IMR-90 (cell line): ENCODE results near the gene SETDB1. TPM values are rescaled to one million over a fixed set of nuclear protein-coding genes. Genes with fewer than 3 reads are reported as not detected.
A peak's percentile ranks its signal among the peaks of the same experiment; 100 is the strongest.

Source experiments
- ATAC-seq: fragments of 200-7000 bp; cut with Tn5 transposase; 2 replicates; pipeline ENCODE4 v1.9.1; 2020; ENCODE audit warnings: low read depth, mild to moderate bottlenecking, moderate library complexity
- BruUV-seq: library from RNA; stranded (reverse); fragments of 400-500 nt; replicated peaks from 2 replicates; lab custom pipeline; 2021; lab: Mats Ljungman, UMichigan
- CTCF ChIA-PET: fragments of 300-600 bp; formaldehyde crosslinking; extraction: SDS; loops from one replicate; lab custom pipeline; 2021; ENCODE audit warnings: antibody characterized with exemption; lab: Yijun Ruan, JAX
- POLR2A ChIA-PET: fragments of 300-600 bp; sonication (Branson Sonifier 250); formaldehyde crosslinking; loops from one replicate; lab custom pipeline; 2022; ENCODE audit warnings: antibody characterized with exemption; ENCODE audit not compliant: unreplicated experiment; lab: Charles Lee
- DNase-seq: peaks from one replicate; pipeline ENCODE4 v3.0.0; 2013
- H2AFZ ChIP-seq: replicated peaks from 2 replicates; pipeline ENCODE3; 2013; ENCODE audit warnings: low read length, mild to moderate bottlenecking; ENCODE audit not compliant: poor library complexity
- H2AK5ac ChIP-seq: 2 replicates; pipeline ENCODE4 v1.6.1; 2013; ENCODE audit warnings: low read depth, low read length, inconsistent platforms
- H2AK9ac ChIP-seq: replicated peaks from 2 replicates; pipeline ENCODE3; 2013; ENCODE audit warnings: mild to moderate bottlenecking, low read depth, low read length, moderate library complexity; ENCODE audit not compliant: poor library complexity
- H2BK120ac ChIP-seq: 2 replicates; pipeline ENCODE4 v1.6.1; 2013; ENCODE audit warnings: low read depth, low read length, inconsistent platforms
- H2BK15ac ChIP-seq: 3 replicates; pipeline ENCODE4 v1.6.1; 2013; ENCODE audit warnings: low read depth, low read length, inconsistent platforms
- H2BK20ac ChIP-seq: 2 replicates; pipeline ENCODE4 v1.6.1; 2013; ENCODE audit warnings: low read depth, mild to moderate bottlenecking, inconsistent platforms, low read length, moderate library complexity
- H2BK5ac ChIP-seq: 2 replicates; pipeline ENCODE4 v1.6.1; 2013; ENCODE audit warnings: mild to moderate bottlenecking, low read depth, low read length, inconsistent platforms; ENCODE audit not compliant: poor library complexity, severe bottlenecking
- H3K14ac ChIP-seq: replicated peaks from 2 replicates; pipeline ENCODE4 v1.6.1; 2013; ENCODE audit warnings: low read depth, low read length, inconsistent platforms
- H3K18ac ChIP-seq: 2 replicates; pipeline ENCODE4 v1.6.1; 2013; ENCODE audit warnings: low read depth, low read length, control low read depth
- H3K23ac ChIP-seq: 2 replicates; pipeline ENCODE4 v1.6.1; 2013; ENCODE audit warnings: low read depth, low read length, inconsistent platforms
- H3K27ac ChIP-seq: 2 replicates; pipeline ENCODE4 v1.5.1; 2013; ENCODE audit warnings: mild to moderate bottlenecking, control low read depth, low read length; ENCODE audit not compliant: insufficient read depth
- H3K27me3 ChIP-seq: 2 replicates; pipeline ENCODE4 v1.6.1; 2013; ENCODE audit warnings: low read length; ENCODE audit not compliant: control insufficient read depth, insufficient read depth
- H3K36me3 ChIP-seq: 2 replicates; pipeline ENCODE4 v1.6.1; 2013; ENCODE audit warnings: low read length, mixed read lengths; ENCODE audit not compliant: control insufficient read depth, insufficient read depth
- H3K4ac ChIP-seq: 2 replicates; pipeline ENCODE4 v1.6.1; 2013; ENCODE audit warnings: low read depth, low read length, inconsistent platforms
- H3K4me1 ChIP-seq: 2 replicates; pipeline ENCODE4 v1.6.1; 2013; ENCODE audit warnings: low read length, mixed read lengths; ENCODE audit not compliant: control insufficient read depth, insufficient read depth
- H3K4me2 ChIP-seq: 2 replicates; pipeline ENCODE4 v1.6.1; 2013; ENCODE audit warnings: low read depth, mild to moderate bottlenecking, control low read depth, low read length, moderate library complexity
- H3K4me3 ChIP-seq: 2 replicates; pipeline ENCODE4 v1.5.1; 2013; ENCODE audit warnings: low read depth, mild to moderate bottlenecking, control low read depth, low read length, moderate library complexity; ENCODE audit not compliant: insufficient read depth
- H3K56ac ChIP-seq: 2 replicates; pipeline ENCODE4 v1.6.1; 2013; ENCODE audit warnings: low read length, inconsistent platforms; ENCODE audit not compliant: insufficient read depth; ENCODE audit errors: extremely low read depth
- H3K79me1 ChIP-seq, 2 experiments: 2 replicates each; pipeline ENCODE4 v1.6.1; 2013; ENCODE audit warnings: low read length in 2 of 2, inconsistent platforms in 1 of 2, low read depth in 1 of 2
- H3K9ac ChIP-seq: 2 replicates; pipeline ENCODE4 v1.6.1; 2013; ENCODE audit warnings: low read depth, low read length, control low read depth
- H3K9me1 ChIP-seq: 2 replicates; pipeline ENCODE4 v1.6.1; 2013; ENCODE audit warnings: low read length, inconsistent platforms; ENCODE audit not compliant: insufficient read depth
- H3K9me3 ChIP-seq: 2 replicates; pipeline ENCODE4 v1.6.1; 2013; ENCODE audit warnings: low read length; ENCODE audit not compliant: control insufficient read depth, insufficient read depth
- H4K20me1 ChIP-seq: 2 replicates; pipeline ENCODE4 v1.6.1; 2013; ENCODE audit warnings: low read length, inconsistent platforms; ENCODE audit not compliant: insufficient read depth
- H4K5ac ChIP-seq: 2 replicates; pipeline ENCODE4 v1.6.1; 2013; ENCODE audit warnings: mild to moderate bottlenecking, low read depth, low read length, control low read depth
- H4K8ac ChIP-seq, 2 experiments: 2 replicates each; pipeline ENCODE4 v1.6.1; 2013; ENCODE audit warnings: low read depth in 2 of 2, low read length in 2 of 2, control low read depth in 1 of 2, inconsistent platforms in 1 of 2
- H4K91ac ChIP-seq: 2 replicates; pipeline ENCODE4 v1.6.1; 2013; ENCODE audit warnings: low read depth, low read length, inconsistent platforms; ENCODE audit not compliant: insufficient read depth
- FOS ChIP-seq: fragments of 150-350 bp; IDR thresholded peaks from 2 replicates; pipeline ENCODE4 v1.6.1; 2016; ENCODE audit warnings: low read depth, low read length
- NFE2L2 ChIP-seq: fragments of 150-350 bp; IDR thresholded peaks from 2 replicates; pipeline ENCODE4 v1.6.1; 2016; ENCODE audit warnings: low read depth, mild to moderate bottlenecking, low read length
- RFX5 ChIP-seq: IDR thresholded peaks from 2 replicates; pipeline ENCODE4 v1.8.0; 2012; ENCODE audit warnings: low read depth, mild to moderate bottlenecking, low read length, moderate library complexity
- WGBS, 2 experiments: methylation state at CpG; one replicate each; pipeline versions ENCODE4 v1.1.5 to v1.1.7; 2013; ENCODE audit warnings: missing lambda C conversion rate in 2 of 2; ENCODE audit not compliant: insufficient read length in 1 of 2; ENCODE audit errors: extremely low coverage in 2 of 2; 5-methylcytosine and 5-hydroxymethylcytosine counted together
- dilution Hi-C: fragments of 300-500 bp; cut with HindIII; formaldehyde crosslinking; loops from one replicate; pipeline ENCODE4 v1.14.3; 2018; ENCODE audit warnings: low sequenced_read_pairs; ENCODE audit not compliant: unreplicated experiment
- in situ Hi-C: fragments of 300-500 bp; cut with MboI; formaldehyde crosslinking; loops from 3 replicates; pipeline ENCODE4 v1.14.3; 2019; ENCODE audit warnings: low sequenced_read_pairs, inconsistent platforms, mixed read lengths
- intact Hi-C: fragments of 100-400 bp; cut with micrococcal nuclease; formaldehyde crosslinking; loops from 2 replicates; pipeline ENCODE4 v1.10.0; 2022
- polyA plus RNA-seq, 3 experiments: library from polyadenylated mRNA; depleted of rRNA; stranded (reverse); fragments of >200 nt; gene quantifications; 2 replicates each; pipeline ENCODE4 v1.2.3, GENCODE V29; 2012; ENCODE audit warnings: low replicate concordance in 1 of 3
- total RNA-seq: library from RNA; depleted of rRNA; stranded (reverse); fragments of >200 nt; gene quantifications from 2 replicates; pipeline ENCODE4 v1.2.3, GENCODE V29; 2012
- TF ChIP-seq, protein P1 (sequence below): conservative IDR thresholded peaks from 2 replicates; pipeline ENCODE4 v1.5.1; 2012; ENCODE audit warnings: mild to moderate bottlenecking, low read depth, low read length, improper control_type of control experiment

Gene SETDB1
- total and polyA plus RNA-seq, 2 of the 4 experiments (the other 2 are of a cell fraction): 18.7 to 22.9 TPM

DNA sequence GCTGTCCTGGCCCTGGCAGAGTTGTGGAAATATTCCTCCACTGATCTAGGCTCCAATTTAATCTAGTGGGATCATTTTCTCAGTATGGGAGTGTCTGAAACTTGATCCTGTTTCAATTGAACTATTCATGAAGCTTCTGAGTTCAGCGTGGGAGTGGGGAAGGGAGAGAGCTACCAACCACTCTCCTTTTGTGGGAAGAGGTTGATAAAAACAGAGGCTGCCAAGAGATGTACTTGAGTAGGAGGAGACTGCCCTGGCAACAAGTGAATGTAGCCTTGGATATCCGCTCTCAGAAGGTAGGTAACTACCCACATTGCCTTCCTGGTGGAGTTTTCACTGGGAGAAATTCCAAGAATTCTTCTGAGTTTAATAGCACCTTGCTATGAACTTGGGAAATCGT, 39.1 kb upstream of the SETDB1 start, which contains the start of gene CTXND2:
Gene CTXND2, plus strand, starts transcription at position 119 of the 400 bp plus-strand sequence. CDS start 25,179 bp downstream, outside the sequence.
- in situ Hi-C loops: no loop called here
- Histone ChIP-seq H2AK5ac (no peak within 1 kb of the TSS), H3K23ac (no peak within 1 kb of the TSS), H3K4me2 (no peak within 1 kb of the TSS), H3K4me3 (no peak within 1 kb of the TSS), H2AFZ (no peak within 1 kb of the TSS), H2BK15ac (no peak within 1 kb of the TSS), H4K5ac (no peak within 1 kb of the TSS), H3K4me1 (peaks cover 2% of the 10 kb centered on the region), H2AK9ac (no peak within 1 kb of the TSS), H3K9ac (no peak within 1 kb of the TSS), H3K79me1 (no peaks in the 10 kb centered on the region), H4K20me1 (no peaks in the 10 kb centered on the region), H2BK20ac (no peak within 1 kb of the TSS), H3K56ac (no peak within 1 kb of the TSS), H3K9me1 (no peaks in the 10 kb centered on the region), H3K27ac (no peak within 1 kb of the TSS), H2BK120ac (no peak within 1 kb of the TSS), H2BK5ac (no peak within 1 kb of the TSS), H4K8ac (no peak within 1 kb of the TSS), H3K36me3 (no peaks in the 10 kb centered on the region), H3K27me3 (no peaks in the 10 kb centered on the region), H3K9me3 (no peaks in the 10 kb centered on the region), H4K91ac (no peak within 1 kb of the TSS), H3K4ac (no peak within 1 kb of the TSS), H3K14ac (no peak within 1 kb of the TSS), H3K18ac (no peak within 1 kb of the TSS; the same call in 1 of the 2 replicates)
- TF ChIP-seq NFE2L2 (no peak), FOS (no peak), RFX5 (no peak)
- TF ChIP-seq, protein P1, sequence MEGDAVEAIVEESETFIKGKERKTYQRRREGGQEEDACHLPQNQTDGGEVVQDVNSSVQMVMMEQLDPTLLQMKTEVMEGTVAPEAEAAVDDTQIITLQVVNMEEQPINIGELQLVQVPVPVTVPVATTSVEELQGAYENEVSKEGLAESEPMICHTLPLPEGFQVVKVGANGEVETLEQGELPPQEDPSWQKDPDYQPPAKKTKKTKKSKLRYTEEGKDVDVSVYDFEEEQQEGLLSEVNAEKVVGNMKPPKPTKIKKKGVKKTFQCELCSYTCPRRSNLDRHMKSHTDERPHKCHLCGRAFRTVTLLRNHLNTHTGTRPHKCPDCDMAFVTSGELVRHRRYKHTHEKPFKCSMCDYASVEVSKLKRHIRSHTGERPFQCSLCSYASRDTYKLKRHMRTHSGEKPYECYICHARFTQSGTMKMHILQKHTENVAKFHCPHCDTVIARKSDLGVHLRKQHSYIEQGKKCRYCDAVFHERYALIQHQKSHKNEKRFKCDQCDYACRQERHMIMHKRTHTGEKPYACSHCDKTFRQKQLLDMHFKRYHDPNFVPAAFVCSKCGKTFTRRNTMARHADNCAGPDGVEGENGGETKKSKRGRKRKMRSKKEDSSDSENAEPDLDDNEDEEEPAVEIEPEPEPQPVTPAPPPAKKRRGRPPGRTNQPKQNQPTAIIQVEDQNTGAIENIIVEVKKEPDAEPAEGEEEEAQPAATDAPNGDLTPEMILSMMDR: no peak
- BruUV-seq: no TSS peak
- DNase-seq (peak; percentile 68), ATAC-seq (peak; percentile 57)
- intact Hi-C loops: no loop called here
- CTCF ChIA-PET: no interaction called here
- WGBS, 2 experiments: no CpG with 5 or more reads among the region's 3 CpGs
- dilution Hi-C loops: no loop called here
- POLR2A ChIA-PET: no interaction called here
